GM18909 (cell line): ENCODE data around the gene NLRP10.
"Not testable (repeated sequence)": the region's sequence is repeated elsewhere in the genome, so short reads cannot be mapped to it uniquely, and the experiment has no call there.

Experiments used
- ATAC-seq: cut with Tn5 transposase; IDR thresholded peaks from one replicate; pipeline ENCODE4 v1.9.1; 2021; ENCODE audit warnings: mild to moderate bottlenecking; ENCODE audit not compliant: unreplicated experiment, poor library complexity

NLRP10 gene, protein sequence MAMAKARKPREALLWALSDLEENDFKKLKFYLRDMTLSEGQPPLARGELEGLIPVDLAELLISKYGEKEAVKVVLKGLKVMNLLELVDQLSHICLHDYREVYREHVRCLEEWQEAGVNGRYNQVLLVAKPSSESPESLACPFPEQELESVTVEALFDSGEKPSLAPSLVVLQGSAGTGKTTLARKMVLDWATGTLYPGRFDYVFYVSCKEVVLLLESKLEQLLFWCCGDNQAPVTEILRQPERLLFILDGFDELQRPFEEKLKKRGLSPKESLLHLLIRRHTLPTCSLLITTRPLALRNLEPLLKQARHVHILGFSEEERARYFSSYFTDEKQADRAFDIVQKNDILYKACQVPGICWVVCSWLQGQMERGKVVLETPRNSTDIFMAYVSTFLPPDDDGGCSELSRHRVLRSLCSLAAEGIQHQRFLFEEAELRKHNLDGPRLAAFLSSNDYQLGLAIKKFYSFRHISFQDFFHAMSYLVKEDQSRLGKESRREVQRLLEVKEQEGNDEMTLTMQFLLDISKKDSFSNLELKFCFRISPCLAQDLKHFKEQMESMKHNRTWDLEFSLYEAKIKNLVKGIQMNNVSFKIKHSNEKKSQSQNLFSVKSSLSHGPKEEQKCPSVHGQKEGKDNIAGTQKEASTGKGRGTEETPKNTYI

DNA sequence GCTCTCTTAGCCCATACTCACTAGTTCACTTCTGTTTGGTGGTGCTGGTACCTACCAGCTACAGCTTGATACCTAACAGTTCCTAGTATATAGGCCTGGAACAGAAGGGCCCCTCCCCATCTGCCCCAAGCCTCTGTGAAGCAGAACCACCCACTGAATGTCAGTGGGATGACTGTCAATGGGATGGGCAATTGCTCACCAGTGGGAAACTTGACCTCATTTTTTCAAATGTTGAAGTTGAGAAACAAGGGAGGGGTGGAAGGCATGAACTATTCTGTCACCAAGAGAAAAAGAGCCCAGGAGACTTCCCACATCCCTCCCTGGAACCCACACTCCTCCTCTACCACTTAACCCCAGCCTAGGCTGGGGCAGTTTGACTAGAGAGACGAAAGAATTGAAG is at the start of gene NLRP10:
TSS of gene NLRP10 (minus strand) at position 62 of the 400 bp plus-strand sequence. CDS start 1,952 bp downstream, outside the sequence.
- ATAC-seq = no peak

DNA sequence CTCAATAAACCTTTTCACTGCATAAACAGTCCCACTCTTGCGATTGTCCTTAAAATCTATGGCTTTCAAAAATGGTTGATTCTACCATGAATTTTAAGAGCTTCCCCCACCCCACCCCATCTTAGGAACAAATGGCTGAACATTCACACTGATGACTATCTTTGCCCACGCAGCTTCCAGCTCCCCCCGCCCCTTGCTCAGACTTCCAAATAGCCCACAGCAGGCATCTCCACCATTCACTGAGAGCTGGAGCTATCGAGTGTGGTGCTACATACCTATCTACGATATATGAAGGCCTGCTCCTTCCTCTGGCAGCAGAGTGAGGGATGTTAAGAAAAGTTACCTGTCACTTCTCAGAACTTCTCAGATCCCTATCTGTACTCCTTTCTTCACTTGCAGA is 48.6 kb upstream of the NLRP10 start:
- ATAC-seq = no peak

DNA sequence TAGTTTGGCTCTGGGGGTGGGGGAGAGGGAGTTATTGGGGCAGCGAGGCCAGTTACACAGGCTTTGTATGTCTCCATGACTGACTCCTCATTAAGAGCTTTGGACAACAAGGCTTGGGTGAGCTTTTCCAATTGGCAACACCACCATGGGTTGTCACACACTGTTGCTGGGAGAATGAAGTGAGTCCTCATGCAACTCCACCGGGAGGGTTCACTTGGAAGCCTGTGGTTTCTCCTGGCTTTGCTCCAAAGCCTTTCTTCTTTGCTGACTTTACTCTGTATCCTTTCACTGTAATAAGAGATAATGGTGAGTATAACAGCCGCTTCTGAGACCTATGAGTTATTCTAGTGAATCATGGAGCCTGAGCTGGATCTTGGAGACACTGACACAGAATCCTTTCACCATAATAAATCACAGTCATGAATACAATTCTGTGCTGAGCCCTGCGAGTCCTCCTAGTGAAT is 46.8 kb upstream of the NLRP10 start:
- no peak for ATAC-seq

- ATAC-seq = no peak
Observed at GRCh38 chr11:8011371-8011770, 46.1 kb upstream of the NLRP10 start.

- ATAC-seq = no peak
Observed at GRCh38 chr11:8009856-8010255, 44.6 kb upstream of the NLRP10 start.

- ATAC-seq = no peak
Observed at GRCh38 chr11:8008212-8008611, 43.0 kb upstream of the NLRP10 start.

DNA sequence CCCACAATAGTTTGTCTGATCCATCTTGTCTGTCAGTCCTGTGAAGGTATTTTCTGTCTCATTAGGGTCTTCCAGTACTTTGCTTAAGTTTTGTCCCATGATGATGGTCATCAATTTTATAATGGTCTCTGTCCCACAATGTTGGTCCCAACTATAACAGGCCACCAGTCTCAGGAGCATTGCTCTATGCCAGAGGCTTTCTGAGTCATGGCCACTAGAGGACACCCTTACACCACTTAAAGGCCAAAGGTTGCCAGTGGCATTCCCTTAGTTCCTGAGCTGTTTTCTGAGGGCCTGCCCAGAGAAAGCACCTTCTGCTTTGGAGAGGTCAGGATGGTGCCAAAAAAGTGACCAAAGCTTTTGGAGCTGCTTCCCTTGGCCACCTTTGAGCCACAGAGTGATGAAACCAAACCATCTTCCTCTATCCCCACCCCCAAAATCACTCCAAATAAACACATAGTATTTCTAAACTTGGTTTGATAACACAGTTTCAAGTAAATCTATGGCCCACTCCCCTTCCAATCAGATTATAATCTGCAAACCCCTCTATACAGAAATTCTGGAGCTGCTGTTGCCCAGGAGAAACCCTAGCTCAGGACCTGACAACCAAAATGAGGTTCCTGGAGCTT is 41.2 kb upstream of the NLRP10 start:
- peak; percentile 74 for ATAC-seq

- no peak for ATAC-seq
Observed at GRCh38 chr11:8005556-8005955, 40.3 kb upstream of the NLRP10 start.

GRCh38 chr11:8004008-8004407 is 38.8 kb upstream of the NLRP10 start:
- no peak for ATAC-seq

- no peak for ATAC-seq
Observed at GRCh38 chr11:8003187-8003586, 37.9 kb upstream of the NLRP10 start.

- no peak for ATAC-seq
Observed at GRCh38 chr11:8002676-8003075, 37.4 kb upstream of the NLRP10 start.

DNA sequence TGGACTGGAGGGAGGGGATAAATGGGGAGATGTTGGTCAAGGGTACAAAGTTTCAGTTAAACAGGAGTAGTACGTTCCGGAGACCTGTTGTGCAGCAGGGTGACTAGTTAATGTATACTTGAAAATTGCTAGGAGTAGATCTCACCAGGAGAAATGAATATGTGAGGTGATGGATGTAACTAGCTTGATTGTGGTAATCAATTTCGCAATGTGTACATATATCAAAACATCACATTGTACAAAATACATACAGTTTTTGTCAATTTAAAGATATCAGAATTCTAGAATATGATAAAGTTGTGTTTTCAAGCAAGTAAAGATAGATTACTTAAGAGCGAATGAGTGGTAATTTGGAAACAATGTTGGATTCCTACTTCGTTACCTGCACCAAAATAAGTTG is 35.1 kb upstream of the NLRP10 start:
- ATAC-seq = no peak

- no peak for ATAC-seq
Observed at GRCh38 chr11:7999795-8000194, 34.5 kb upstream of the NLRP10 start.

- ATAC-seq = no peak
Observed at GRCh38 chr11:7994581-7995278, 29.5 kb upstream of the NLRP10 start.

GRCh38 chr11:7987560-7987883 is 22.3 kb upstream of the NLRP10 start:
- ATAC-seq = not testable (repeated sequence)

DNA sequence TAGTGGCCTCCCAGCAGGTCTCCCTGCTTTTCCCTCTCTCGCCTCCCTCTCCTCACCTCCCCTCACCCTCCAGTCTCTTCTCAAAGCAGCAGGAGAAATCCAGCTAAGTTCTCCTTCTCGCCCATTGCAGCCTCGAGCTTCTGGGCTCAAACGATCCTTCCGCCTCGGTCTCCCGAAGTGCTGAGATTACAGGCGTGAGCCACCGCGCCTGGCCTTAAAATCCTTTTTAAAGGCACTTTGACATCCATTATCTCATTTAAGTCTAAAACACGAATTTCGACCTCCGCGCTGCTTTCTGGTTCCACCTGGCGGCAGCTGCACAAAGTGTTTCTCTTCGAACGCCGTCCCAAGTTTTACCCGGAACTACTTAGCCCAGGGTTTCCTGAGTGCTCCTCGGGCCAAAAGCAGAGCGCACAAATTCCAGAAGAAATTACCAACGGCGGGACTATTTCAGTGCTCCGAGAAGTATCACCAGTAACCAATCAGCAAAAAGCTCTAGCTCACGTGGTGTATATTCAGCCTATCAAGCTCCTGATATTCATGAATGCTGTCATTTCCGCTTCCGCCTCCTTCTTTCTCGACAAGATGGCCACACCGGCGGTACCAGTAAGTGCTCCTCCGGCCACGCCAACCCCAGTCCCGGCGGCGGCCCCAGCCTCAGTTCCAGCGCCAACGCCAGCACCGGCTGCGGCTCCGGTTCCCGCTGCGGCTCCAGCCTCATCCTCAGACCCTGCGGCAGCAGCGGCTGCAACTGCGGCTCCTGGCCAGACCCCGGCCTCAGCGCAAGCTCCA is 21.7 kb upstream of the NLRP10 start, which contains the start of gene EIF3F:
TSS of gene EIF3F (plus strand) at position 570 of the 792 bp plus-strand sequence. CDS start at position 586, 16 bp downstream.
- peak; percentile 94 for ATAC-seq

DNA sequence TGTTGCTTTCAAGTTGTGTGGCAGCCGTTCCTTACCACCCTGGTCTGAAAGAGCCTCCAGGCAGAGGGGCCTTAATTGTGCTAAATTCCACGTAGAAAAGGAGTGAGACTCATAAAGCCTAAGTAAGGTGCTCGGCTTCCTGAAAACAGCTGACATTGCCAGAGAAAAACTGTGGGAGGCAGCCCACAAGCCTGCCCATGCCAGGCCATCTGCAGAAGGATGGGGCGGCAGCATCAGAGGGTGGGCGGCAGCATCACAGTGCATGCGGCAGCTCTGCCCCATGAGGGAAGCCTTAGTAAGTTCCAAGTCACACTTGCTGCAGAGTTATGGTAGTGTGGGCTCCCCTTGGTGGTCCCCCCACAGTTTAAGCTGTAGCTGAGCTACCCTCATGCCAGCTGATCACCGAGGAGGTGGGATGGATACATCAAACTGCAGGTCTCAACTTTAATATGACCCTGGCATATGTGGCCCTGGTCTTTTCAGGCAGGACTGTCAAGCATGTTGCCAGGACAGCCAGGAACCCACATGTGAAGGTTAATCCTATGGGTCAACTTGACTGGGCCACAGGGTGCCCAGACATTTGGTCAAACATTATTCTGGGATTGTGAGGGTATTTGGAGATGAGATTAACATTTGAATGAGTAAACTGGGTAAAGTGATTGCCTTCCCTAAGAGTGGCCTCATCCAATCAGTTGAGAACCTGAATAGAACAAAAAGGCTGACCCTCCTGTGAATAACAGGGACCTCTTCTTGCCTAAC is 18.8 kb upstream of the NLRP10 start:
- no peak for ATAC-seq

- ATAC-seq = peak; percentile 60
Observed at GRCh38 chr11:7982582-7983119, 17.4 kb upstream of the NLRP10 start.

GRCh38 chr11:7981619-7982157 is 16.4 kb upstream of the NLRP10 start:
- no peak for ATAC-seq
